ENCODE results near the gene RIBC1.
"Not testable (repeated sequence)": the region's sequence is repeated elsewhere in the genome, so short reads cannot be mapped to it uniquely, and the experiment has no call there.

Gene RIBC1

DNA sequence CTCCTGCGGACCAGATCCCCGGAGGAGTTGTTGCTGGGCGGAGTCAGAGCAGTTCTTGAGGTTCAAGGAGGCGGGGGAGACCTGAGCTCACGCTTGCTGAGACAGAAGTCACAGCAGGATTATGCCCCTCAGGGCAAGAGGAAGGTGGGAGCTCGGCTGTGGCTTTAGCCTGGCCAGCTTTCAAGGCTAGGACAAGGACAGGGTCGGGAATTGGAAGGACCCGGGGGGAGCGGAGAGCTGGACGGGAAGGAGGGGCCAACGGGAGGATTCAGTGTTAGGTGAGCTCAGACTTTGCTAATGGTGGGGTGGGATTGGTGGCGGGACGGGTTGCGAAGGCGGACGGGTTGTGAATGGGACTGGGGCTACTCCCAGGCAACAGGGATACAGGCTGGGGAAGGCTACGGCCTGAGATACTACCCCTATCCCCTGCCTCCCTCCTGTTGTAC, at the start of gene RIBC1:
TSS of gene RIBC1 (plus strand) at position 13 of the 446 bp plus-strand sequence. CDS start 3,404 bp downstream, outside the sequence.
- DNase-seq (ENCODE audit: low read depth in 2 of 2, low spot score in 1 of 2): no peak

GRCh38 chrX:53373307-53373706, 49.4 kb upstream of the RIBC1 start:
- no peak for DNase-seq (ENCODE audit: low read depth in 2 of 2, low spot score in 1 of 2)

- DNase-seq (ENCODE audit: low read depth in 2 of 2, low spot score in 1 of 2): no peak
Measured at GRCh38 chrX:53374222-53374820, 48.4 kb upstream of the RIBC1 start.

DNA sequence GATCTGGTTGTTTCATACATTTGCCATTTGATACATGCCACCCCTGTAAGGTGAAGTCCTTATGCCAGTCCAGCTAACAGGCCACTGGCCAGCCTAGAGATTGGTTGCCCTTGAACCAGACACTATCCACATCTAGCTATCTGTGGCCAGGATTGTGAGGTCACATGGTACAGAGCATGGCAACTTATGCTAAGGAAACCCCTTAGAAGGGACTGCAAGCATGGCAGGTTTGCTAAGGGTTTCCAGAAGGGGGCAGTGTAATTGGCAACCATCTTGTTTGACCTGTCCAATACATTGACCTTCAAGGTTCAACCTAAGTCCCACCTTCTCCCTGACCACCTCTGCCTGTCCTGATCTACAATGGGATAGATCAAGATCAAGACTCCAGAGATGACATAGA, 47.8 kb upstream of the RIBC1 start:
- DNase-seq (ENCODE audit: low read depth in 2 of 2, low spot score in 1 of 2): no peak

DNA sequence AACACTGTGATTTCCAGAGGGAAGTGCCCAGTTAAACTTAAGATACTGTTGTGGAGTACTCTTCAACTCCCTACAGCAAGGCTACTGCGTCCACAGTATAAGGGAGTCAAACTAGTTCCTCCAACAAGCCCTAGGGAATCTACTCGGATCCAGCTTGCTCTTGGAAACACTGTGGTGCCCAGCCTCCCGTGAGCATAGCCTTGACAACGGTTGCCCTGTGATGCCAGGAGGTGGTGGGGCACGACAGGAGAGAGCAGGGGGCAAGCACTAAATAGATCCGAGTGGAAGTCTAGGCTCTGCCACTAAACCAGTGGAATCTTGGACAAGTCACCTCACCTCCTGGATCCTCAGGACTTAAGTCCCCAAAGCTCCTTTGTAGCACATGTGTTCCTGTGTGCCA, 45.8 kb upstream of the RIBC1 start:
- no peak for DNase-seq (ENCODE audit: low read depth in 2 of 2, low spot score in 1 of 2)

DNA sequence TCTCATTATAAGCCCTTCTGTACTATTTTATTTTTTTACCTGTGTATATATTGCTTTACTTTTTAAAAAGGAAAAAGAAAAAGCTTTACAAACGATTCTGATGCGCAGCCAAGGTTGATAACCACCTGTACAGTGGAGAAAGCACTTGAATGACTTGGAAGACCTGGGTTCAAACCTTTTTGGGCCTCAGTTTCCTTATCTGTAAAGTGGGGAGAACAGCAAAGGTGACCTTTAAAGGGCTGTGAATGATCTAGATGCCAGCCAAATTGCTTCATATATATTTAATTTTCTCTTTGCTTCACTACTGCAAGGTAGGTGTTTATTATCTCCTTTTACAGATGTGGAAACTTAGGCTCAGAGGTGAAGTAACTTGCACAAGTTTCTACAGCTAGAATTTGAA, 45.2 kb upstream of the RIBC1 start:
- no peak for DNase-seq (ENCODE audit: low read depth in 2 of 2, low spot score in 1 of 2)

GRCh38 chrX:53379008-53379710, 43.5 kb upstream of the RIBC1 start:
- DNase-seq (ENCODE audit: low read depth in 2 of 2, low spot score in 1 of 2): no peak

- no peak for DNase-seq (ENCODE audit: low read depth in 2 of 2, low spot score in 1 of 2)
Measured at GRCh38 chrX:53379747-53380146, 42.9 kb upstream of the RIBC1 start.

GRCh38 chrX:53383376-53384076, 39.1 kb upstream of the RIBC1 start:
- no peak for DNase-seq (ENCODE audit: low read depth in 2 of 2, low spot score in 1 of 2)

DNA sequence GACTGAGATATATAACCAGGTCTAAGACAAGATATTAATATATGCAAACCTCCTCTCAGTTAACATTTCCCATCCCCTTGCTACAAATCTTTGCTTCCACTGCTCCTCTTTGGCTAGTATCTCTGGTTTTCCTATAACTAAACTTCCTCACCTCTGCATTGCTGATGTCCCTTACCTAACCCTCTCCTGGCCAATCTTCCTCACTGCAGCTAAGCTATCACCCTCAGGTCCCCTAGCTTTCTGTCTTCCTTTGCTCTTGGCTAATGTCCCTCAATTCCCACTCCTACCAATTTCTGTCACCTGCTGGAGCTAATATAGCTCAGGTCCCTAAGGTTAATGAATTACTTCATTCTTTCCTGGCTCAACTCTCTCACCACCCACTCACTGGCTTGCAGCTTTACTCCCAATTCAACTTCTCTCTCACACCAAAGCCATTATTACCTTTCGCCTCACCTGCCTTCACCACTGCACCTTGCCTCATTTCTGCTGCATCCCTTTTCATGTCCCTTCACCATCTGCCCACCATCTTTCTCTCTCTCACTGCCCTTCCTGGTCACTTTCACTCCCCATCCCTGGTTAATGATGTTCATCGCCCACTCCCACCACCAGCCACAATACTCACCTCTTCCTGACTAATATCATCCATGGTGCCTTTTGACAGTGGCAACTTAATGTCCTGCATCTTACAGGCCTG, 26.9 kb upstream of the RIBC1 start:
- DNase-seq (ENCODE audit: low read depth in 2 of 2, low spot score in 1 of 2): no peak

- no peak for DNase-seq (ENCODE audit: low read depth in 2 of 2, low spot score in 1 of 2)
Measured at GRCh38 chrX:53398216-53398615, 24.5 kb upstream of the RIBC1 start.

DNA sequence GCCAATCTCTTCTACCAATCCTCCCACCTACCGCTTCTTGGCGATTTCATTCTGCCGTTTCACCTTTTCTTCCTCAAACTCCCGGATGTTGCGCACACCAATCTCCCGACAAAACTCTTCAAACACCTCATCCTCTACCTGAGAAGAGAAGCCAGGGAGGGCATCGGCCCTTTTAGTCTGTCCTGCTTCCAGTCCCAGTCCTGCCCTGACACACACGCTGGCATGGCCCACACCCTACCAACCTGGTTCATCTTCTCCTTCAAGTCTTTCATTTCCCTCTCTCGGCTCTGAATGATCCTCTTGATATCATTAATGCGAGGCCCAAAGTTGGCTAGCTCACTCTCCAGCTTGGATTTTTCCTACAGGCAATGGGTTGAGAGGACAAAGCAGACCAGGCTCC, 19.1 kb upstream of the RIBC1 start:
- DNase-seq (ENCODE audit: low read depth in 2 of 2, low spot score in 1 of 2): no peak

GRCh38 chrX:53412446-53412845, 10.2 kb upstream of the RIBC1 start:
- no peak for DNase-seq (ENCODE audit: low read depth in 2 of 2, low spot score in 1 of 2)

DNA sequence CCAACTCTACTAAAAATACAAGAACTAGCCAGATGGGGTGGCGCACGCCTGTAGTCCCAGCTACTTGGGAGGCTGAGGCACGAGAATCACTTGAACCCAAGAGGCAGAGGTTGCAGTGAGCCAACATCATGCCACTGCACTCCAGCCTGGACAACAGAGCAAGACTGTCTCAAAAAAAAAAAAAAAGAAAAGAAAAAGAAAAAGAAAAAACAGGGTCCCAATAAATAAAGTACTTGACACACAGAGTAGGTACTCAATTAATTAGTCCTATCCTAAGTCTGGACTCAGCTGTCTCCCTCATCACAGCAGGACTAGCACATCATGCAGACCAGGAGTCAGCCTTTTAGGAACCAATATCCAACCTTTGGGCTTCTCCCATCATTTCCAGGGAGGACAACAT, 2.3 kb upstream of the RIBC1 start:
- DNase-seq (ENCODE audit: low read depth in 2 of 2, low spot score in 1 of 2): not testable (repeated sequence)

GRCh38 chrX:53421125-53421524, 1.5 kb upstream of the RIBC1 start:
- no peak for DNase-seq (ENCODE audit: low read depth in 2 of 2, low spot score in 1 of 2)

DNA sequence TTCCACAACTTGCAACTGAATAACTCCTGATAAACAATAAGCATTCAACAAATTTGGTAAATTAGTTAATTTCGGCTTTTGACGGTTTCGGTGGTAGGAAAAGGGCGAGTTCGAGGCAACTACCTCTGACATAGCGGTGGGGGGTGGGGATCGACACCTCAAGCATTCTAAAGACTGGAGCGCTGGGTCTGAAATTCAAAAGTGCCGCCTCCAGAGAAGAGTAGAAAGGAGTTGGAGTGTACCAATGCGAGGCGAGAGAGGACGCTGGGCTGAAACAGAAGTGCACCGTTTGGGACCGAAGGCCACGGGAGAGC, 944 bp upstream of the RIBC1 start:
- DNase-seq (ENCODE audit: low read depth in 2 of 2, low spot score in 1 of 2): no peak

- peak; percentile 85 to 96 for DNase-seq (ENCODE audit: low read depth in 2 of 2, low spot score in 1 of 2)
Measured at GRCh38 chrX:53422086-53422860, 400 bp upstream of the RIBC1 start, which contains the start of gene SMC1A. Gene SMC1A, minus strand, starts transcription at chrX:53422654. Its CDS starts 54 bp downstream, at chrX:53422600.

DNA sequence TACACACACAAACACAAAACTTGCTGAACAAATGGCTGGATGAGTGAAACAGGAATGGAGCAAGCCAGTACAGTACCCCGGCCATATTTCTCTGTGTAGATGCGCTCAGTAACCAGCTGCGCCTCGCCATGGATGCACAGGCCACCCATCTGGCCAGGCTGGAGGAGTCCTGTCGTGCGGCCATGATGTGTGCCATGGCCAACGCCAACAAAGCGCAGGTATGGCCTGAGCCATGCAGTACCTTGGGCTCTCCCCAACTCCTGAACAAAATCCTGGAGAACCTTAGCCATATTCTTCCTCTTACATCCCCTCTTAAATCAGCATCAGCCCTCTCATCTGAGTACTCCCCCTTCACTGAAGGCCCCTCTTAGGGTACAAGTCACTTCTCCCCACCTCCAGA, 7.1 kb downstream of the RIBC1 start:
- no peak for DNase-seq (ENCODE audit: low read depth in 2 of 2, low spot score in 1 of 2)

DNA sequence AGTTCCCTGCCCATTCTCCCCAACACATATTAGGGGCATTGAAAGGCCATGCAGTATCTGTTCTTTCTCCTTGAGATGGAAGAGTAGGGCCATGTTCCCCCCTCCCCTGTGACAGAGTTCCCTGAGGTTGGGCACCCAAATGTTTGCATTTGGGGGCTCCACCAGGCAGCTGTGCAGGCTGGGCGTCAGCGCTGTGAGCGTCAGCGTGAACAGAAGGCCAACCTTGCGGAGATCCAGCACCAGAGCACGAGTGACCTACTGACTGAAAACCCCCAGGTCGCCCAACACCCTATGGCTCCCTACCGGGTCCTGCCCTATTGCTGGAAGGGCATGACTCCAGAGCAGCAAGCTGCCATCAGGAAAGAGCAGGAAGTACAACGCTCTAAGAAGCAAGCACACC, 7.6 kb downstream of the RIBC1 start:
- DNase-seq (ENCODE audit: low read depth in 2 of 2, low spot score in 1 of 2): no peak

DNA sequence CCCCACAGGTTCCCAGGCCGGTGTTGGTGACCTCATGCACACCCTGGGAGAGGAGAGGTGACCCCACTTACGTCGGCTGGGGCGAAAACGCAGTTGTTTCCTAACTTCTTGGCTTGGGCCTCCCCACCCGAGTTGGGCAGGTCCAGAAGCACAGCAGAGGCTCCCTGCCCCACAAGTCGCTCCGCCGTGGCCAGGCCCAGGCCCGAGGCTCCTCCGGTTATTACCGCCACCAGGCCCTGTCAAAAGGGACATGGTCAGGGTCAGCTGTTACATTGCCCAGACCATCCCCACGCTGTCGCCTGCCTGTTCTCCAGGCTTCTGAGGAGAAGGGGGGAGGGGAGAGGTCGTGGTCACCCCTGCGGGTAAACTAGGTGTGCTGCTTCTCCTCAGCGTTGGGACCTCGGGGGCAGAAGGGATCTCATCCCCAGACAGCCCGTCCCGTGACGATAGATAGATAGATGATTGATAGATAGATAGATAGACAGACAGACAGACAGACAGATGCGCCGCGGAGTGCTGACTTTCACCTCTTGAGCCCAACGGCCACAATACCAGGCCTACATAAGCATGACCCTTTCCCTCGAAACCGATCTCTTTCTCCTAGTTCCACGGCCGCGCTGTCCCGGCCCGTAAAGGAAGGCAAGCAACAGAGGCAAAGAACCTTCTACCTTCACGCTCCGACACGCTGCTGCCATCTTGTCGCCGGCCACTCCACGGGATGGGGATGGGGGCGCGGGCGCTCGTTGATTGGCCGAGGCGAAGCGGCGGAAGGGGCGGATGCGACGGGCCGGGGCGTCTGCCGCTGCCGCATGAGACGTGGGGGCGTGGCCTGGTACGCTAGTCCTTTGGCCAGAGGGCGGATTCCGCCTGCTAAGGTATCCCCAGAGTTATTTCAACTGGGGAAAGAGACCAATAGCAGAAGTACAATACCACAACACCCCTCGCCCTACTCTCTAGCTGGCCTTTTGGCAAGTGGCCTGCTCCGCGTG, 11.3 kb downstream of the RIBC1 start, which contains the start of gene HSD17B10:
TSS of gene HSD17B10 (minus strand) at position 720 of the 989 bp plus-strand sequence. CDS start at position 695, 25 bp downstream.
- peak; percentile 57 to 73 for DNase-seq (ENCODE audit: low read depth in 2 of 2, low spot score in 1 of 2)

Measured in stimulated activated CD8-positive, alpha-beta memory T cell treated with anti-CD3 and anti-CD28 coated beads, Interleukin-4, amount 100 ng/mL, for 4 hours (primary cell).